Ramos (cell line): ENCODE measurements around the gene SSRP1.
"Not testable (repeated sequence)": the region's sequence is repeated elsewhere in the genome, so short reads cannot be mapped to it uniquely, and the experiment has no call there.

ENCODE experiments used
- in situ Hi-C: fragments of 300-500 bp; cut with MboI; formaldehyde crosslinking; loops from one replicate; pipeline ENCODE4 v1.14.3; 2022; ENCODE audit warnings: low sequenced_read_pairs; ENCODE audit not compliant: unreplicated experiment

SSRP1 gene, protein sequence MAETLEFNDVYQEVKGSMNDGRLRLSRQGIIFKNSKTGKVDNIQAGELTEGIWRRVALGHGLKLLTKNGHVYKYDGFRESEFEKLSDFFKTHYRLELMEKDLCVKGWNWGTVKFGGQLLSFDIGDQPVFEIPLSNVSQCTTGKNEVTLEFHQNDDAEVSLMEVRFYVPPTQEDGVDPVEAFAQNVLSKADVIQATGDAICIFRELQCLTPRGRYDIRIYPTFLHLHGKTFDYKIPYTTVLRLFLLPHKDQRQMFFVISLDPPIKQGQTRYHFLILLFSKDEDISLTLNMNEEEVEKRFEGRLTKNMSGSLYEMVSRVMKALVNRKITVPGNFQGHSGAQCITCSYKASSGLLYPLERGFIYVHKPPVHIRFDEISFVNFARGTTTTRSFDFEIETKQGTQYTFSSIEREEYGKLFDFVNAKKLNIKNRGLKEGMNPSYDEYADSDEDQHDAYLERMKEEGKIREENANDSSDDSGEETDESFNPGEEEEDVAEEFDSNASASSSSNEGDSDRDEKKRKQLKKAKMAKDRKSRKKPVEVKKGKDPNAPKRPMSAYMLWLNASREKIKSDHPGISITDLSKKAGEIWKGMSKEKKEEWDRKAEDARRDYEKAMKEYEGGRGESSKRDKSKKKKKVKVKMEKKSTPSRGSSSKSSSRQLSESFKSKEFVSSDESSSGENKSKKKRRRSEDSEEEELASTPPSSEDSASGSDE

DNA sequence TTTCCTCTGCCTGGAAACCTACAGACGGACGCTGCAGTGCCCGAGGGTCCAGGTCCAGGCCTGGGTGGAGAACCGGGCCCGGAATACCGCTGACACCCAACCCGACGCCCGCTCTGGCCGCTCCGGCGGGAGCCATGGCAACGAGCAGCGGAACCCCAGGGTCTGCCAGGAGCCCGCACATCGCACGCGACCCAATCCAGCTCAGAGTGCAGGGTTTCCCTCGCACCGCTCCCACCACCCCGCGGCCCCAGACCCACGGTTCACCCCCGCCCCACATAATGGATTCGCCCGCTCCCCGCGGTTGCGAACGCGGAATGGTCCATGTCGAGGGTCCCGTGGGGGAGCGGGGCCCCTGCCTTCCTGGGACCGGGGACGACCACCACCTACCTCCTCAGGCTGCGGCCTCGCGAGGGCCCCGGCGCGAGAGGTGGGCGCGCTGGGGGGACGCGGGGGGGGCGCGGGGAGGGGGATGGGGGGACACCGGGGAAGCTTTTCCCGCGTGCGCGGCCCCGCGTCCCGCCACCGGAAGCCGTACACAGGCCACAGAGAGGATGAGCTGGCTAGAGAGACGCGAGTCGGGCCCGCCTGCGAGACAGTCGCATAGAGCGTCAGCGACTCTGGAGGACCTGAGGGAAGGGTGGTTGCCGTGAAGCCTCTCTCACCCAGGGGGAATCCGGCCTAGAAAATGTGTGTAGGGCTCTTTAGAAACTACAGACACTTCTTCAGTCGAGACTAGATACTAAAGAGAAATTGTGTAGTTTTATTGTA is at the start of gene SSRP1:
SSRP1 (minus strand) TSS at position 550 of the 768 bp plus-strand sequence. CDS start 771 bp downstream, outside the sequence.
- in situ Hi-C loops: no loop called here

DNA sequence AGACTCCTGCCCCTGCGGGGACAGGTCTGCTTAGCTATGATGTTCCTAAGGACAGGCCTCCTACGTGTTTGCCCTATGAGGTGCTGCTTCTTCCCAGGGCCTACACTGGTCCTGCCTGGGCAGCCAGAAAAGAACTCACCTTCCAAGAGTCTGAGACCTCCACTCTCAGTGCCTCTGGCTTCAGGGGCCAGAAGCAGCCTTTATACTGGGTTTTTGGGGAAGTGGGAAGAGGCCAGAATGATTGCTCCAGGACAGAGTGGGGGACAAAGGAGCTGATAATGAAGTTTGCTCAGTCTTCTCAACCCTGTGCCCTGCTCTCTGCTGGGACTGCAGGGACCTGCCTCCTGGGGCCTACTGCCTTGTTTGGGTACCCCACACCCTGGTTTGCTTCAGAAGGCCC is 45.3 kb upstream of the SSRP1 start, which contains the start of gene PRG3:
PRG3 (minus strand) TSS at position 176 of the 400 bp plus-strand sequence. CDS start 442 bp downstream, outside the sequence.
- in situ Hi-C loops: no loop called here

DNA sequence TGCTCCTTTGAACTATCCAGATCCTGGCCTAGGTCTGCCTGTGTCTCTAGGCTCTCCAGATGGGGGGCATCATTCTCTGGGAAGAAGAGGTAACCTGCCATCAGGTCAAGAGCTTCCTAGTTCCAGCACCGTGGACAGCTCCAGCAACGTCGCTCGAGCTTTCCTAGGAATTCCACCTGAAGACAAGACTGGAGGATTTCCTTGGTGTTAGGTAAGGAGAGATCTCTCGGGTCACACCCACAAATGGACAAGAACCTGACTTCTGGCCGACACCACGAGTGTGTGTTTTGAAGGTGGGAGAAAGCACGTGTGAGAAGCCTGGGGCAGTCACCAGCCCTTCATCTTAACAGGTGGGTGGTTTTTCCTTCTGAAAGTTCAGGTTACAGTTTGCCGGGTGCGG is 44.0 kb upstream of the SSRP1 start:
- in situ Hi-C loops: no loop called here

DNA sequence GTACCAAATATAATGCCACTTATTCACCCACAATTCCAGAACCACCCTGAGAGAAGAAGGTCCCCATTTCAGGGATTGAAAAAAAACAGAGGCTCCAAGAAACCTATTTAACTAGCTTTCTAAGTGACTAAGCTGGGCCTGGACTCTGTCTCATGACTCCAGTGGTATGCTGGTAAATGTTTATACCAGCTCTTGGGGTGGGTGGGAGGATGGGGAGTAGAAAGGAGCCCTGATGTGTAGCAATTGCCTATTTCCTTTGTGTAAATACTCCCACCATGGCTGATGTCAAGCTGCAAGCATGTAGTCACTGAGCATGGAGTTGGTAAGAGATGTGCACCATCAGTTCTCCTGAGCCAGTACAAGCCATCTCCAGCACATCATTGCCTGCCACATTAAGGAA is 42.5 kb upstream of the SSRP1 start:
- in situ Hi-C loops: no loop called here

DNA sequence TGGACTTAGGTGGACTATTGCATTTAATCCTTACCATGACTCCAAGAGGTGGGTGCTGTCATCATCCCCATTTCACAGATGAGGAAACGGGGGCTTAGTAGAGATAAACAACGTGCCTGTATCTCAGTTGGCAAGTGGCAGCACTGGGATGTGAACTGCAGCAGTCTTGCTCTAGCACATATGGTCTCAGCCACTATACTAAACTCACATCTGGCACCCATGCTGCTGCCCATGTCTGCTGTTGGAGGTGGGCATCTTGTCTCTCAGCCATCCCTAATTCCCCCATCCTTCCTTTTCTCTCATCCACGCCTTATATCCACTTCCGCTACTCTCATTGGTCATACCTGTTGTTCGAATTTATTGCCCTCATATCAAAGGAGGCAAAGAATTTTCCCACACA is 41.4 kb upstream of the SSRP1 start:
- in situ Hi-C loops: no loop called here

DNA sequence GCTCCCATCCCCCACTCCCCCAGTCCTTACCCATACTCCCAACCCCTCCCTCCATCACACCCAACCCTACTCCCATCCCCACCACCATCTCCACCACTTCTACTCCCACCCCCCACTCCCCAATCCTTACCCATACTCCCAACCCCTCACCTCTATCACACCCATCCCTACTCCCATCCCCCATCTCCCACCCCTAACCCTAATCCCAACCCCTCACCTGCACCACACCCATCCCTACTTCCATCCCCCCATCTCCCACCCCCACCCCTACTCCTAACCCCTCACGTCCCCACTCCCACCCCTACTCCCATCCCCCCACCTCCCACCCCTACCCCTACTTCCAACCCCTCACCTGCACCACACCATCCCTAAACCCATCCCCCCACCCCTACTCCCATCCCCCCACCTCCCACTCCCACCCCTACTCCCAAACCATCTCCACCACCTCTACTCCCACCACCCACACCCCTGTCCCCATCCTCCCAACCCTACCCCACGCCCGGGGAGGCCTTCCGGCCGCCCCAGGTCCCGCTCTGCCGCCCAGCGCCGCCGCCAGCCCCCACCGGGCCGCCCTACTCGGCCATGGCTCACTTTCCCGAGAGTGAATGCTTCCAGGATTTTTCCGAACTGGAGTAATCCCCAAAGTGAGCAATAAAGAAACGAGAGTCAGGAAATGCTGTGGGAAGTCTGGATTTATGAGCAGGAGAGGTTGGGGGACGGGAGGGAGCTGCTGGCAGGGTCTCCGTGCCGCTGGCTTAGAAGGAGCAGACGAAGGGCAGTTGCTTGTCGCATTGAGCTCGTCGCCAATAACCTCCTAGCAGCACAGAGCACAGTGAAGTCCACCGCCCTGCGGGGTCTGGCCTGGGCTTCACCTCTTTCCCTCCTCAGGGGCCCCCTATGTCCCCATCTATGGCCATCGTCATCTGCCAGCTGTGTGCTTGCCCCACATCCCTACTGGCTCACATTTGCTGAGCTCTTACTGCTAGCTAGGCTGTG is 40.7 kb upstream of the SSRP1 start:
- in situ Hi-C loops: no loop called here

DNA sequence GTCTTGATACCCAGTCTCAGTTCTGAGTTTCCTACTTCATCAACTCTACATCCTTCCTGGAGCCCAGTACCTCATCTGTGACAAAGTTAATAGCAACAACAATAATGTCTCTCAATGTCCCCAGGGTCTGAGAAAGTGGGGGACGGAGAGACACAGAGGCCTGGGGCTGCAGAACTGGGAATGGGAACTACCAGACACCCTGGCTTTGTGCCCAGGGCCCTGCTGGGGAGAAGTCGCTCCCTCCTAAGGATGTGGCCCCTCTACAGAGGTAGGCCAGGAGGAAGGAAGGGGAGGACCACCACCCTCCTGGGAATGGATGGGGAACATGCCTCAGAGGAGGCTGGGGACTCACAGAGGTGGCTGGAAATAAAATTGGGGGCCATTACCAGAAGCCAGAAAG is 39.8 kb upstream of the SSRP1 start:
- in situ Hi-C loops: no loop called here

DNA sequence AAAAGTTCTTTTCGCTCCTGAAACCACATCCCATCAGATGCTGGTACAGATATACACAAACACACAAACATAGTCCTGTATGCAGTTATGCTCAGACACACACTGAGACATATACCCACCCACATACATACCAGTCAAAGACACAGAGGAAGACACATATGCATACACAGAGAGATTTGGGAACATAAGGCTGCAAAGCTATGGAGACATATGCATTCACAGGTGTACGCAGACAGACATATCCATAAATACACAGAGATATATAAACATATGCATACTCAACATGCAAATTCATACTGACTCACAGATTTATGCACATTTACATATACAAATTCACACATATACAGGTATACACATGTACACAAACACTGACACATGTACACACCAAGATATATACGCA is 39.3 kb upstream of the SSRP1 start:
- in situ Hi-C loops: no loop called here

DNA sequence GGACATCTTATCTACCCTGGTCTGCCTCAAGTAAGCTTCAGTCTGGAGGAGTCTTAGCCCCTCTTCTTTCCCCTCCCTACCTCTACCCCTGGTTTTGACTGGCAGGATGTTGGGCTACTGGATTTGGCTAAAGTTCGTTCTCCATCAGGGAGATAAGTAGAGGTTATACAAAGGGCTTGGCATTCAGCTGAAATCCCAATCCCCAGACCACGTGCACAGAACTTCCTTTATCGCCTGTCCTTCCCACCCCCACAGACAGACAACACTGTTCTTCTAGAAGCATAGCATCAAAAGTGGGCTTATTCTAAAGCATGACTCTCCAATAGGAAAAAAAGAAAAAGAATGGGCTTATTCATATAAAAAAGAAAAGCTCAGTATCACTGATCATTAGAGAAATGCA is 37.5 kb upstream of the SSRP1 start:
- in situ Hi-C loops: no loop called here

DNA sequence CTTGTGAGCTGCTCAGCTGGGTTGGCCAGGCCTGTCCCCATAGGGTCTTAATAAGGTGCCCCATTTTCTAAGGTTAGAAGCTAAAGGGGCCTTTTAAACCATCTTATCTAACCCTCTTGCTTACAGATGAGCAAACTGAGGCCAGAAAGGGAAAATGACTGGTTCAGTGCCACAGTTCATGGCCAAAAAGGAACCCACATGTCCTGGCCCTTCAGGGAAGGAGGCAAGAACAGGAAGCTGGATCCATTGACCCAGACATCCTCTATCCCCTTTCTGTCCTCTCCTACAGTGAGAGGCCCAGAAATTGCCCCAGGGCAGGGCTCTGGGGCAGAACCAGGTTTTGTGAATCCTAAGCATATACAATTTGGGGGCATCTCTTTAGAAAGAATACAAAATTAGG is 35.2 kb upstream of the SSRP1 start:
- in situ Hi-C loops: no loop called here

DNA sequence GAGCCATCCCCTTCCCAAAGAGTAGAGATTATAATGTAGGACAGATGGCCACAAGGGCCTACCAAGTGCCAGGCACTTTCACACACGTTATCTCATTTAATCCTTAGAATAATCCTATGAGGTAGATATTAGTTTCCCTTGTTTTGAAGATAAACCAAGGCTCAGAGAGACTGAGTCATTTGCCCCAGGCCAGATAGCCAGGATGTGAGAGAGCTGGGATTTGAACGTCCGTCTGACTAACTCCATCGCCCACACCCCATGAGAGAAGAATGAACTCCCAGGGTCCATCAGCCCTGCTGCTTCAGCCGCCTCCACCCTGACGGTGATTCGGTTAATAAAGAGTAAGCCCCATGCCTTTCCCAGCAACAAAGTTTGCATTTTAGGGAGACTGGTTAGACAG is 34.6 kb upstream of the SSRP1 start:
- in situ Hi-C loops: no loop called here

DNA sequence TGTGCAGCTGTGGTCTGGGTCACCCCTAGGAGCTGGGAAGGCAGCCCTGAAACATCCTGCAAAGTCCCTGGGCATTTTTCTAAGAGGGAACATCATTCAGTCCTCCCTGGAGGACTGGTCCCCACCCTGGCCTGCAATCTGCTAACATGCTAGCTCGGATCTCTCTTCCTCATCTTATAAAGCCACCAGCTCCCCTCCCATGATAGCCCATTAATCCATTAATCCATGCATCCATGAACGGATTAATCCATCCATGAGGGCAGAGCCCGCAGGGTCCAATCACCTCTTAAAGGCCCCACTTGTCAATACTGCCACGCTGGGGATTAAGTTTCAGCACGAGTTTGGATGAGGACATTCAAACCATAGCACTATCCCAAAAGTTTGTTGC is 33.1 kb upstream of the SSRP1 start:
- in situ Hi-C loops: no loop called here

DNA sequence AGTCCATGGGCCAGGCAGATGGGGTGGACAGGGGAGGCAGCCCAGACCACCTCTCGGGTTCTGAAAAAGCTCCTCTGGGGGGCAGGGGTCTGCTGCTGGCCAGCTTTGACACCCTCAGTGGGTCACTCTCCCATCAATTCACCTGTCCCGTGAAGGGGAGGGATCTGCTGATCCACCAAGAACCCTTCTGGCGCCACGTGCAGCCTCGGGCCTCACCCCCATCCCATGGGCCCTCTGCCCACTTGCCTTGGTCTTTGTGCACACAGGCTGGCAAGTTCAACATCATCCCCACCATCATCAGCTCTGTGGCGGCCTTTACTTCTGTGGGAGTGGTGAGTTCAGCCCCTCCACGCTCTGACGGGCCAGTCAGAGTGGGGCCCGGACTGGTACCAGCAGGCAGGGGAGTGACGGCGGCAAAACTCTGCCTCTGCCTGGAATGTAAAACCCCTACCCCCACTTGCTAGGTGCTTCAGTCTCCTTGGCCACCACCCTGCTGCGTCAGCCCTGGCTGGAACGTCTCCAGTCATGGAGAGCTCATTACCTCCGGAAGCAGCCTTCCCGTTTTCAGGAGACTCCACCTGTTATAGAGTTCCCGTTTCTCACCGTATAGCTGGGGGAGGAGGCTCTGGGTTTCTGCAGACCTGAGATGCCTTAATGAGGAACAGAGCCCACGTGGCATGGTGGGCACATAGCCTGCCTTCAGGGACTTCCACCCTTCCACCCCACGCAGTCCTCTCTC is 32.6 kb upstream of the SSRP1 start:
- in situ Hi-C loops: no loop called here

DNA sequence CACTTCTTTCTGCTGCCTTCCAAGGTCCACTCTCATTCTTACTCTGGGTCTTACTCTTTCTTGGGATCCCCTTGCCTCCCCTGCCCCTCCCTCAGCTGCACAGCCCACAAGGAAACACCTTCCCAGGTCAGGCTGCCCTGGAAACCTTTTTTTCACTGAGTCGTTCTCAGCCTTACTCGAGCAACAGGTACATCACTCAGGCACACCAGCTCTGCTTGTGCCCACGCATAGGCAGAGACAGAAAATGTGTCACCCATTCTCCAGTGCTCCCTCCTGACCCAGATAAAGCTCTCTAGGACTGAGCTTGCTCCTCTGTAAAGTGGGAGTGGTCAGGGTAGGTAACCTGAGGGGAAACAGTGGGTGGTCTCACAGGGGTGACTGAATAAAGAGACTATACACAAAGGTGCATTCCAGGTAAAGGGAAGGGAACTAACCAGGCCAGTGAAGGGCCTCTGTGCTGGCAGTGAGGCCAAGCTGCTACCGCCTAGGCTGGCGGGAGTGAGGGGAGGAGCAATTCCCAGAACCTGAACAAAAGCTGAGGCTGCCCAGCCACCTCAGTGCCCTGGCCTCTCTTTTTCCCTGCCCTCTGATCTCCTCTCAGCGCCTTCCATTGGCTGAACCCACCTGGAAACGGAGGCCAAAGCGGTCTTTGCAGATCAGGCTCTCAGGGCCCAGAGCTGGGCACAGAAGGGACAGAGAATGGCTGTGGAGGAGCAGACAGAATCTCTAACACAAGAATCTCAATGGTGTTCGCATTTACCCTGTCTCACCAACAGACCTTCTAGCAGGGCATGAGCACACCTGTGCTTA is 29.4 kb upstream of the SSRP1 start:
- in situ Hi-C loops: no loop called here

DNA sequence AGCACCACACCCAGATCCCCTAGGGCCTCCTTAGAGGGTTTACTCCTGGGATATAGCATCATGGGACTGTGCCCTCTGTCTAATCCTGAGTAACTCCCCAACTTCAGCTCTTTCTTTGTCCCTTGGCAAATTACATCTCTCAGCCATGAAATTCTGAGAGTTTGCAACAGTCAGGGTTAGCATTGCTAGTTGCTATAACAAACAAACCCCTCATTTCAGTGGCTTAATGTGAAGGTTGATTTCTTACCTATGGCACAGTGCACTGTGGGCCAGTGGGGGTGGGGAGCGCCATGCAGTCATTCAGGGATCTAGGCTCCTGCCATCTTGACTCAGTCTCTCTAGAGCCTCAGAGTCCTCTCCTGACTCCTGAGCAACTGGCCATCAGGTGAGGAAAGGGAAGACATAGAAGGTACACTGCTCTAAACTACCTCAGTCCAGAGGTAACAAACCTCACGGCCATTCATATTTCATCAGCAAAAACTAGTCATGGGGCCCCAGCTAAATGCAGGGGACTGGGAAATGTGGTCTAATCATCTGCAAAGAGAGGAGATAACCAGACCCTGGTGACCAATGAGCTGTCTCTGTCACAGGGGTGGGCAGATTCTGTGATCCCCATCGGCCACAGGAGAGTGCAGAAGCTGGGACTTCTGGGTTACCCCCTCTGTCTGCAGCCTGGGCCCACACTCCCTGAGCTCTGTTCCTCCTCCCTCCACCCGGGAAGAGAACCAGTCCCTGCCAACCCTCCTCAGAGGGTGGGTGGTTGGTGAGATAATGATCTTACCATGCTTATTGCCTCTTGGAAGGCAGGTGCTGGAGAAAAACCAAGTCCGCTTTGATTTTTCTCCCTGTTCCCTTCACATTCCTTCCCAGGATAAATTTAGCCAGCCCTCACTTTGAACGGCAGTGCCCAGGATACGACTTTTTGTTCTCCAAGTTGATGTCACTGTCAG is 27.7 kb upstream of the SSRP1 start:
- in situ Hi-C loops: no loop called here

DNA sequence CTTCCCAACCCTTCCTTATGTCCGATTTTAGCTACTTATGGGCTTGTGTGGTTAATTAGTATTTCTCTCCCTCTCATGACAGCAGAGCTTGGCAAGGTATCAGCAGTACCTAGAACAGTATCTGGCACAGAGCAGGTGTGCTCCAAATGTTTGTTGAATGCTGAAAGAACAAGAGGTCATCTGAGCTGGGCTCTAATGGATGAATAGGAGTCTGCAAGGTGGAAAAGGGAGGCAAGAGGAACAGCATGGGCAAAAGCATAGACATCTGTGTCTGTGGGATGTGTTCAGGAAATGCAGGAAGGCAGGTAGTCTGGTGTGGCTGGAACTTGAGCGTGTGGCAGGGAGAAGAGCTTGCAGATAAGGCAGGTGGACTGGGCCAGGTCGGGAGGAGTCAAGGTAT is 26.2 kb upstream of the SSRP1 start:
- in situ Hi-C loops: no loop called here

DNA sequence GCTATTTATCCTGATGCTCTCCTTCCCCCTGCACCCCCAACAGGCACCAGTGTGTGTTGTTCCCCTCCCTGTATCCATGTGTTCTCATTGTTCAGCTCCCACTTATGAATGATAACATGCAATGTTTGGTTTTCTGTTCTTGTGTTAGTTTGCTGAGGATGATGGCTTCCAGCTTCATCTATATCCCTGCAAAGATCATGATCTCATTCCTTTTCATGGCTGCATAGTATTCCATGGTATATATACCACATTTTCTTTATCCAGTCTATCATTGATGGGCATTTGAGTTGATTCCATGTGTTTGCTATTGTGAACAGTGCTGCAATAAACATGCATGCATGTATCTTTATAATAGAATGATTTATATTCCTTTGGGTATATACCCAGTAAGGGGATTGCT is 25.7 kb upstream of the SSRP1 start:
- in situ Hi-C loops: not testable (repeated sequence)
